Measurements from ENCODE around the gene EEF1AKMT1. TPM values are rescaled to one million over a fixed set of nuclear protein-coding genes. Genes with fewer than 3 reads are reported as not detected.

The EEF1AKMT1 gene
- total RNA-seq, 1 experiment from 2014 or later, result 8.8 TPM

GRCh38 chr13:20719783-20720182, 54.0 kb downstream of the EEF1AKMT1 start:
- no peak for DNase-seq (ENCODE audit: low spot score)

- DNase-seq (ENCODE audit: low spot score), result no peak
Measured at GRCh38 chr13:20718958-20719566, 54.7 kb downstream of the EEF1AKMT1 start.

- no peak for DNase-seq (ENCODE audit: low spot score)
Measured at GRCh38 chr13:20717581-20718542, 55.9 kb downstream of the EEF1AKMT1 start.

- DNase-seq (ENCODE audit: low spot score), result no peak
Measured at GRCh38 chr13:20716951-20717350, 56.8 kb downstream of the EEF1AKMT1 start.

- DNase-seq (ENCODE audit: low spot score), result no peak
Measured at GRCh38 chr13:20715330-20715712, 58.4 kb downstream of the EEF1AKMT1 start.

GRCh38 chr13:20714563-20715329, 59.0 kb downstream of the EEF1AKMT1 start:
- DNase-seq (ENCODE audit: low spot score), result no peak

- no peak for DNase-seq (ENCODE audit: low spot score)
Measured at GRCh38 chr13:20714161-20714560, 59.6 kb downstream of the EEF1AKMT1 start.

GRCh38 chr13:20713751-20714150, 60.0 kb downstream of the EEF1AKMT1 start:
- DNase-seq (ENCODE audit: low spot score), result no peak

GRCh38 chr13:20713014-20713376, 60.8 kb downstream of the EEF1AKMT1 start:
- DNase-seq (ENCODE audit: low spot score), result peak; percentile 52

- peak; percentile 51 for DNase-seq (ENCODE audit: low spot score)
Measured at GRCh38 chr13:20711301-20712044, 62.3 kb downstream of the EEF1AKMT1 start.

- DNase-seq (ENCODE audit: low spot score), result no peak
Measured at GRCh38 chr13:20709782-20710181, 64.0 kb downstream of the EEF1AKMT1 start.

- DNase-seq (ENCODE audit: low spot score), result no peak
Measured at GRCh38 chr13:20709369-20709768, 64.4 kb downstream of the EEF1AKMT1 start.

- no peak for DNase-seq (ENCODE audit: low spot score)
Measured at GRCh38 chr13:20708216-20708615, 65.5 kb downstream of the EEF1AKMT1 start.

- no peak for DNase-seq (ENCODE audit: low spot score)
Measured at GRCh38 chr13:20706661-20707060, 67.1 kb downstream of the EEF1AKMT1 start.

GRCh38 chr13:20704459-20705069, 69.2 kb downstream of the EEF1AKMT1 start:
- no peak for DNase-seq (ENCODE audit: low spot score)

- peak; percentile 98 for DNase-seq (ENCODE audit: low spot score)
Measured at GRCh38 chr13:20703780-20704458, 69.8 kb downstream of the EEF1AKMT1 start.

- DNase-seq (ENCODE audit: low spot score), result peak; percentile 44
Measured at GRCh38 chr13:20702915-20703779, 70.6 kb downstream of the EEF1AKMT1 start, which contains the start of gene IL17D. TSS of gene IL17D (plus strand) at chr13:20703699. CDS start at chr13:20704002, 303 bp downstream.

- DNase-seq (ENCODE audit: low spot score), result peak; percentile 60
Measured at GRCh38 chr13:20702530-20702914, 71.2 kb downstream of the EEF1AKMT1 start.

GRCh38 chr13:20701461-20701860, 72.3 kb downstream of the EEF1AKMT1 start:
- no peak for DNase-seq (ENCODE audit: low spot score)

Data from HT-29 (cell line).